Measurements from ENCODE around the gene SFSWAP.

Gene SFSWAP

GRCh38 chr12:131834798-131835615 lies 124.1 kb downstream of the SFSWAP start:
- DNase-seq (ENCODE audit: low spot score): no peak
- TF ChIP-seq CTCF (IDR thresholded peaks at IDR 0.05; ENCODE audit: extremely low read depth, insufficient read depth, missing control alignments): no peak
- in situ Hi-C loops (cut with MboI; ENCODE audit: low pct_unique_long_range_greater_than_20kb, low sequenced_read_pairs, unreplicated experiment): no loop called here

GRCh38 chr12:131835616-131836171 lies 124.8 kb downstream of the SFSWAP start:
- in situ Hi-C loops (cut with MboI; ENCODE audit: low pct_unique_long_range_greater_than_20kb, low sequenced_read_pairs, unreplicated experiment): no loop called here
- TF ChIP-seq CTCF (IDR thresholded peaks at IDR 0.05; ENCODE audit: extremely low read depth, insufficient read depth, missing control alignments): no peak
- DNase-seq (ENCODE audit: low spot score): no peak

GRCh38 chr12:131836193-131836592 lies 125.3 kb downstream of the SFSWAP start:
- peak; percentile 46 for TF ChIP-seq CTCF (IDR thresholded peaks at IDR 0.05; ENCODE audit: extremely low read depth, insufficient read depth, missing control alignments)
- no peak for DNase-seq (ENCODE audit: low spot score)
- in situ Hi-C loops (cut with MboI; ENCODE audit: low pct_unique_long_range_greater_than_20kb, low sequenced_read_pairs, unreplicated experiment): no loop called here

- in situ Hi-C loops (cut with MboI; ENCODE audit: low pct_unique_long_range_greater_than_20kb, low sequenced_read_pairs, unreplicated experiment): no loop called here
- no peak for TF ChIP-seq CTCF (IDR thresholded peaks at IDR 0.05; ENCODE audit: extremely low read depth, insufficient read depth, missing control alignments)
- DNase-seq (ENCODE audit: low spot score): no peak
Observed at GRCh38 chr12:131836714-131837397, 126.0 kb downstream of the SFSWAP start.

GRCh38 chr12:131840643-131841416 lies 129.9 kb downstream of the SFSWAP start:
- no peak for TF ChIP-seq CTCF (IDR thresholded peaks at IDR 0.05; ENCODE audit: extremely low read depth, insufficient read depth, missing control alignments)
- no peak for DNase-seq (ENCODE audit: low spot score)
- in situ Hi-C loops (cut with MboI; ENCODE audit: low pct_unique_long_range_greater_than_20kb, low sequenced_read_pairs, unreplicated experiment): no loop called here

- no peak for TF ChIP-seq CTCF (IDR thresholded peaks at IDR 0.05; ENCODE audit: extremely low read depth, insufficient read depth, missing control alignments)
- in situ Hi-C loops (cut with MboI; ENCODE audit: low pct_unique_long_range_greater_than_20kb, low sequenced_read_pairs, unreplicated experiment): no loop called here
- no peak for DNase-seq (ENCODE audit: low spot score)
Observed at GRCh38 chr12:131841547-131841946, 130.7 kb downstream of the SFSWAP start.
